Esophagus mucosa (tissue), 1 donor: Measurements from ENCODE around the gene SURF1. TPM values are rescaled to one million over a fixed set of nuclear protein-coding genes. Genes with fewer than 3 reads are reported as not detected.
"Not testable (repeated sequence)": the region's sequence is repeated elsewhere in the genome, so short reads cannot be mapped to it uniquely, and the experiment has no call there.

Source experiments
- ATAC-seq: fragments of 200-7000 bp; cut with Tn5 transposase; one replicate; pipeline ENCODE4 v1.9.1; 2020
- total RNA-seq: library from RNA; stranded (reverse); gene quantifications from one replicate; pipeline ENCODE4 v1.2.4, GENCODE V29; 2023
- donor health status: DM: yes; HTN: yes; CAD: no.

Gene SURF1
- total RNA-seq, 1 donor from 2014 or later, result 25.4 TPM

DNA sequence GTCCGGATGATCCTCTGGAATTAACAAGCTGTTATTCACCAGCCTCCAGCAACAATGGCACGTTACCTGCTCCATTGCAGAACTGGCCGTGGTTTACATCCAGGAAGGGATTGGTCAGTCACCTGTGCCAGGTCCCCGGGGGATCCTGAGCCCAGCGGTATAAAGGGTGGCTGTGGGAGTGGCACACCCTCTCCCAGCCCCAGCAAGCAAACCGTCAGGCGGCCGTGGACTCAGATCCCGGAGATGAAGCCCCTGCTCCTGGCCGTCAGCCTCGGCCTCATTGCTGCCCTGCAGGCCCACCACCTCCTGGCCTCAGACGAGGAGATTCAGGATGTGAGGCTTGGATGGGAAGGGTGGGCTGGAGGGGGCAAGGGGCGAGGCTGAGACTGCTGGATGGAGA lies 38.7 kb downstream of the SURF1 start:
- not testable (repeated sequence) for ATAC-seq

DNA sequence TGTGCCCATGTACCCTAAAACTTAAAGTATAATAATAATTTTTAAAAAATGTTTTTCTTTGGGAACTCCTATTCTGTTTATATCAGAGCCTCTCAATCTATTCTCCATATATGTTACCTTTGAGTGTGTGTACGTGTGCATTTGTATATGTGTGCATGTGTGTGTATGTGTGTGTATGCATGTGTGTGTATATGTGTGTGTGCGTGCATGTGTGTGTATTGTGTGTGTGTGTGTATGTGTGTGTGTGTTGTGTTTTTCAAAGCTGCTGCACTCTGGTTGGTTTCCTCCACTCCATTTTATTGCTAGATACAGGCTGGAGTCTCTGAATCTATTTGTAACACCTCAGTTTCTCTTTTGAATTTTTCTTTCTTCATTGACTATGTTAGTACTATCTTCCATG lies 40.3 kb downstream of the SURF1 start:
- ATAC-seq, result no peak

DNA sequence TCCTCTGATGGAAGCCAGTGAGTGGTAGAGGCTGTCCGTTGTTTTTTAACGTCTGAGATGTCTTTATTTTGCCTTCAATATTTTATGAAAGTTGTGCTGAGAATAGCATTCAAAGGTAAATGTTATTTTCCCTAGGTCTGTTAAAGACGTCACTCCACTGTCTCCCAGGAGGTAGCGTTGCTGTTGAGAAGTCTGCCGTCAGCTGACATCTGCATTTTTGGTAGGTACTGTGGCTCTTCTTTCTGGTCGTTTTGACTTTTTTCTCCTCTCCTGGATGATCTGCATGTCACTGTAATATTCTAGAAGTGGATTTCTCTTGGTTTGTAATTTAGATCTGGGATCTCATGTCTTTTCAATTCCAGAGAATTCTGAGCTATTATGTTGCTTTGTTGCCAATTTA lies 46.7 kb downstream of the SURF1 start:
- no peak for ATAC-seq

DNA sequence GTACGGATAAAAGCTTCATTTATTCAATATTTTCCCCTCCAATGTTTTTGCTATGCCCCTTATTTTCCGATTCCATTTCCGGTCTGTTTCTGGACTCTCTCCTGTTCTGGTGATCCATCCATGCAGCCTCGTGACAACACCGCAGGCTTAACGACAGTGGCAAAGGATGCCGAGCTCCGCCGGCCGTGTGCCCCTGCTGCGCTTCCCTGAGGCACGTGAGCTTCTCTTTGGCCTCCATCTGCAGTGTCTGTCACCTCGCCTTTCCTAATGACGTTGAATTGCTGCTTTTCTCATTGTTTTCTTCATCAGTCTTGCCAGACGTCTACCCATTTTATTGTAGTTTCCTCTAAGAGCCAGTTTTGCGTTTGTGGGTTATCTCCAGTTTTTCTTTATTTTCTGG lies 49.0 kb downstream of the SURF1 start:
- no peak for ATAC-seq

DNA sequence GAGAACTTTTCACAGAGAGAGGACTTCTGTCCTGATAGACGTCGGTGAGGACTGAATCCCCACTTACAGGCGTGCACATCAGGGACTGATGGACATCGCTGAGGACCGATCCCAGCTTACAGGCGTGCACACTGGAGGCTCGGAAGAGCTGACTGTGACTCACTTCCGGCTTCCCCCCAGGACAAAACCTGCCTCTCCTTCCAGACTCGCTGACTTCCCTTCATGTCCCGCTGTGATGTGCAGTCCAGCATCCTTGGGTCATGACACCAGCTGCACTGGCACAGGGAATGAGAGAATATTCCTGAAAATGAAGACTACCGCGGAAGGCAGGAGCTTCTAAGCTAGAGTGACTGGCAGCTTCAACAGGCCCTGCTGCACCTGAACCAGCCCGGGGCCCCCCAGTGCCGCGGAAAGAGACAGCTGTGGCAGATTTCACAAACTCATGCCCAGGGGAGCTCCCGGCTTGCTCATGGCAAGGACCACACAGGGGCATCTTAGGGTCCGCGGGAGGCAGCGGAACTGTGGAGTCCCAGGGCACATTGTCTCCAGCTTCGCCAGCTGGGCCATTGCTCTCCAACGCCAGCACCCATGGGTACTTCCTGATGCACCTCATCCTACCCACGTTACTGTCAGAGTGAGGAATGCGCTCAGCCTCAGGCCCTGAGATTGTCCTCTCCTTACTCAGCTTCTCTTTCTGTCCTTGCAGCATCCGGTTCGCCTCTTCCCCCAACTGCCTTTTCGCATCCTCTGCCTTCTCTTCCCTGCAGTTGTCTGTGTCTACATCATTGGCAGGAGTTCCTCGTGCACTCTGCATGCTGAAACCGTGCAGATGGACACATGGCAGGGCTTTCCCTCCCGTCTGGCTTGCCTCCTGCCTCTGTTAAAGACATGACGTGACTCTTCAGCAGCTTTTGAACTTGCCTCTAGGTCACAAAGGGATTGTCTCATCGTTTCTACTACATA lies 49.8 kb downstream of the SURF1 start:
- no peak for ATAC-seq

DNA sequence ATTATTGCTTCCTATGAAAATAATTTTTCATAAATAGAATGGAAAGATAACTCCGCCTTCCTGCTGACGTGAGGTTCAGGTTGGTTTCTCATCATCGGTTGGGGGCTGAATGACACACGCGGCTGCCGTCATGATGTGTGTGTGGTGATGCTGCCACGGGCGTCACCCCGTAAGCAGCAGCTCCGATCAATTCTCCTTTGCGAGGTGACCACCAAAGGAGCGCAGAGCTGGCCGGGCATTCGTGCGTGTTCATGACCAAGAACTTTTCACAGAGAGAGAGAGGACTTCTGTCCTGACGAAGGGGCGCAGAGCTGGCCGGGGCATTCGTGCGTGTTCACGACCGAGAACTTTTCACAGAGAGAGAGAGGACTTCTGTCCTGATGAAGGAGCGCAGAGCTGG lies 50.6 kb downstream of the SURF1 start:
- ATAC-seq, result no peak

DNA sequence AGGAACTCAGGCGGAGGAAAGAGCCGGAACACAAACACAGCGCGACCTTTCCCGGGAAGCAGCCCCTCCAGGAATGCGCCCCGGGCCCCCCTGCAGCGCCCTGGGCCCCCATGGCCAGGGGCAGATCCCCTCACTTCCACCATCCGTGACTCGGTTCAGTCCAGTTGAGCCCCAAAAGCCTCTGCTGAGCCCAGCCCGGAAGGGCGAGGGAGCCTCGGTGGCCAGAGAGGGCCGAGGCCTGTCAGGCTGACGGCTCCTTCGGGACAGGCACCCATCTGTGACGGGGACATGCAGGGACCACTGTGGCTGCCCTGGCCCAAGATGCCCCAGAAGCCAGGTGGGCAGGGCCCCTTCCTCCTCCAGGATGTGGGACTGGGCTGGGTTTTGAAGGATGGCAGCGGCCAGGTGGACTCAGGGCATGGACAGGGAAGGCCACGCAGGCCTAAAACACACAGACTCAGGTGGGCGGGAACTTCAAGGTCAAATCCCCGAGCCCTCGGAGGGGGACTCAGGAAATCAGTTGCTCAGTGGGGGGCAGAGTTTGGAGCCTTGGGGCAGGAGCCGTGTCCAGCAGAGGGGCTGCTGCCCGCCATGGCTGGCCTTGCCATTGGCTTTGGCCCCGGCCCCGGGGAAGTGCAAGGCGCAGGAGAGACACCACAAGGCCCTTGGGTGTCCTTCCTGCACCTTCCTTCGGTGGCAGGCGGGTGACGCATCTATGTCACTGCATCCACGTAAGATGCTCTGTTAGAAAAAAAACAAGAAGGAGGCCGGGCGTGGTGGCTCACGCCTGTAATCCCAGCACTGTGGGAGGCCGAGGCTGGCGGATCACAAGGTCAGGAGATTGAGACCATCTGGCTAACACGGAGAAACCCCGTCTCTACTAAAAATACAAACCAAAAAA lies 51.6 kb downstream of the SURF1 start:
- ATAC-seq, result peak; percentile 17

DNA sequence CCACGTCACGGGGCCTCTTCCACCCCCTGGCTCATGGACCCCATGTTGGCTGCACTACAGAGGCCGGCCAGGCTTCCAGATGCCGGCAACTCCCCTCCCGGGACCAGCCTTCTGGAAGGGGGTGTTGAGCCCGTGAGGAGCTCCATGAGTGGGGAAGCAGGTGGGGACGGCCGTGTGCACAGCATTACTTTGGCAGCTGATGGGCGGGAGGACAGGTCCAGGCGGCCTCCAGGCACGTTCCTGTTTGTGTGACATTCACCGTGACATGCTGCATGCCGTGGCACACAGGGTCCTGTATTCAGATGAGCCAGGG lies 52.2 kb downstream of the SURF1 start:
- ATAC-seq, result peak; percentile 10

DNA sequence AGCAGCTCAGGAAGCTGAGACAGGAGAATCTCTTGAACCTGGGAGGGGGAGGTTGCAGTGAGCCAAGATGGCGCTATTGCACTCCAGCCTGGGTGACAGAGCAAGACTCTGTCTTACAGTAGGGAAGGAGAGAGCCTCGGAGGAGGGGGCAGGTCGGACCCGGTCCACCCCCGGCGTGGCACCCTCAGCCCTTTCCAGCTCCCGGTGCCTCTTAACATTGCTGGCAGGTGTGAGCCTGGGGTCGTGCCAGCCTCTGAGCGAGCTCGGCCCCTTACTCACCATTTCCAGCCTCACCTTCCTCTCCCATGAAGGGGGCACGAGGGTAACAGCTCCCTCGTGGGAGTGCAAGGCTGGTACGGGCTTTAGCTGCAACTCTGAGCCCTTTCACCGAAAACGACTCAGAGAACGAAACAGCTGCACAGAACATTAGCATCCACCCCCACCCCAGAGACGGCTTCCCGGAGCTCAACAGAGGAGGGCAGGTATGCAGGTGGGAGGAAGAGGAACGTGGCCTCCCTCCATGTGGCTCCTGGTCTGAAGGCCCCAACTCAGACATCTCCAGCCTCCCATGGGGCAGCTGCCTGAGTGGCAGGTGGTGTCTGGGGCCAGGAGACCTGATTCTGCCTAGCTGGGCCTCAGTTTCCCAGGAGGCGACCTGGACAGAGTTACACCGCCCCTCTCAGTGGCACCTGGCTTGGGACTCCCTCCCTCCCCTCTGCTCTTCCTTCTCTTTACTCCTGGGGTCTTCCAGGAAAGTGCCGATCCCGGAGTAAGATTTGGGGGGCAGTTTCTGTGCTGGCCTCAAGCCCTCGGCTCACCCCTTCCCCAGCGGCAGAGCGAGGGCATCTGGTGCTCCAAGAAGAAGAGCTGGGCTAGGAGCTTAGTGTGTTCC lies 52.8 kb downstream of the SURF1 start:
- no peak for ATAC-seq

Other genes with a start within 250 kb of the SURF1 start
- gene RALGDS, start 235.2 kb downstream of the SURF1 start, total RNA-seq, result 35.0 TPM
- gene GBGT1, start 192.6 kb downstream of the SURF1 start, total RNA-seq, result 2.0 TPM
- not detected for gene OBP2B, start 147.2 kb downstream of the SURF1 start, total RNA-seq
- gene ABO, start 81.3 kb downstream of the SURF1 start, total RNA-seq, result 7.3 TPM
- 9.9 TPM for gene SURF6, start 20.3 kb downstream of the SURF1 start, total RNA-seq
- gene MED22, start 8.4 kb downstream of the SURF1 start, total RNA-seq, result 10.8 TPM
- 2,377 TPM for gene RPL7A, start 8.3 kb downstream of the SURF1 start, total RNA-seq
- gene SURF2, start 63 bp upstream of the SURF1 start, total RNA-seq, result 25.6 TPM
- gene SURF4, start 19.6 kb upstream of the SURF1 start, total RNA-seq, result 87.2 TPM
- 0.40 TPM for gene STKLD1, start 19.9 kb upstream of the SURF1 start, total RNA-seq
- gene REXO4, start 61.5 kb upstream of the SURF1 start, total RNA-seq, result 13.7 TPM
- gene ADAMTS13, start 65.9 kb upstream of the SURF1 start, total RNA-seq, result 0.92 TPM
- gene CACFD1, start 103.5 kb upstream of the SURF1 start, total RNA-seq, result 7.4 TPM
- gene SLC2A6, start 122.6 kb upstream of the SURF1 start, total RNA-seq, result 0.80 TPM
- not detected for gene MYMK, start 168.5 kb upstream of the SURF1 start, total RNA-seq
- gene ADAMTSL2, start 178.2 kb upstream of the SURF1 start, total RNA-seq, result 0.88 TPM